H9 (cell line): Measurements from ENCODE around the gene RFESD. TPM values are rescaled to one million over a fixed set of nuclear protein-coding genes. Genes with fewer than 3 reads are reported as not detected.

ENCODE experiments used
- DNase-seq: peaks from one replicate; pipeline ENCODE4 v3.0.0-alpha.2; 2017
- H2AFZ ChIP-seq: one replicate; pipeline ENCODE4 v1.6.1; 2013; ENCODE audit warnings: mild to moderate bottlenecking, low read length, control low read depth, moderate library complexity
- H2AK5ac ChIP-seq: 2 replicates; pipeline ENCODE4 v1.6.1; 2013; ENCODE audit warnings: low read length, control low read depth, mixed read lengths; ENCODE audit not compliant: insufficient read length
- H2BK120ac ChIP-seq: one replicate; pipeline ENCODE4 v1.6.1; 2013; ENCODE audit warnings: low read depth, mild to moderate bottlenecking, low read length, control low read depth, inconsistent platforms; ENCODE audit not compliant: poor library complexity, severe bottlenecking
- H2BK12ac ChIP-seq: 2 replicates; pipeline ENCODE4 v1.6.1; 2013; ENCODE audit warnings: low read length, control low read depth, mixed read lengths, low read depth; ENCODE audit not compliant: insufficient read length
- H2BK15ac ChIP-seq: 2 replicates; pipeline ENCODE4 v1.6.1; 2013; ENCODE audit warnings: low read depth, low read length, control low read depth
- H2BK20ac ChIP-seq: one replicate; pipeline ENCODE4 v1.6.1; 2013; ENCODE audit warnings: low read depth, mild to moderate bottlenecking, low read length, control low read depth, inconsistent platforms; ENCODE audit not compliant: poor library complexity, severe bottlenecking
- H2BK5ac ChIP-seq: 2 replicates; pipeline ENCODE4 v1.6.1; 2013; ENCODE audit warnings: low read length, control low read depth, mixed read lengths; ENCODE audit not compliant: insufficient read length
- H3K14ac ChIP-seq: 2 replicates; pipeline ENCODE4 v1.6.1; 2013; ENCODE audit warnings: low read length, control low read depth; ENCODE audit not compliant: insufficient read depth
- H3K18ac ChIP-seq: 2 replicates; pipeline ENCODE4 v1.6.1; 2013; ENCODE audit warnings: low read depth, mild to moderate bottlenecking, mixed read lengths, low read length, control low read depth; ENCODE audit not compliant: insufficient read length
- H3K23ac ChIP-seq: 2 replicates; pipeline ENCODE4 v1.6.1; 2013; ENCODE audit warnings: low read length, control low read depth, mixed read lengths, low read depth; ENCODE audit not compliant: insufficient read length
- H3K23me2 ChIP-seq: 2 replicates; pipeline ENCODE4 v1.6.1; 2013; ENCODE audit warnings: low read depth, mild to moderate bottlenecking, mixed read lengths, low read length, control low read depth; ENCODE audit not compliant: insufficient read length, poor library complexity, severe bottlenecking
- H3K27ac ChIP-seq: 2 replicates; pipeline ENCODE4 v1.5.1; 2013; ENCODE audit warnings: low read length, control low read depth, mixed read lengths, low read depth; ENCODE audit not compliant: insufficient read length
- H3K27me3 ChIP-seq: 2 replicates; pipeline ENCODE4 v1.6.1; 2013; ENCODE audit warnings: low read length, control low read depth, inconsistent platforms; ENCODE audit not compliant: insufficient read depth
- H3K4ac ChIP-seq: 2 replicates; pipeline ENCODE4 v1.6.1; 2013; ENCODE audit warnings: low read depth, mild to moderate bottlenecking, control low read depth, inconsistent platforms, low read length, moderate library complexity
- H3K4me1 ChIP-seq: 2 replicates; pipeline ENCODE4 v1.6.1; 2013; ENCODE audit warnings: low read length, control low read depth, inconsistent platforms; ENCODE audit not compliant: insufficient read depth
- H3K4me2 ChIP-seq: 2 replicates; pipeline ENCODE4 v1.6.1; 2013; ENCODE audit warnings: low read length, control low read depth, mixed read lengths; ENCODE audit not compliant: insufficient read length, insufficient read depth
- H3K56ac ChIP-seq: 2 replicates; pipeline ENCODE4 v1.6.1; 2013; ENCODE audit warnings: low read depth, mild to moderate bottlenecking, mixed read lengths, low read length, control low read depth; ENCODE audit not compliant: insufficient read length
- H3K79me1 ChIP-seq: 2 replicates; pipeline ENCODE4 v1.6.1; 2013; ENCODE audit warnings: low read depth, mild to moderate bottlenecking, moderate library complexity, low read length, control low read depth, inconsistent platforms; ENCODE audit not compliant: insufficient read depth, poor library complexity, severe bottlenecking
- H3K79me2 ChIP-seq: 2 replicates; pipeline ENCODE4 v1.6.1; 2013; ENCODE audit warnings: low read length, control low read depth, inconsistent platforms; ENCODE audit not compliant: insufficient read depth
- H3K9ac ChIP-seq: 2 replicates; pipeline ENCODE4 v1.6.1; 2013; ENCODE audit warnings: low read length, control low read depth, mixed read lengths; ENCODE audit not compliant: insufficient read length; ENCODE audit errors: extremely low read depth
- H3K9me3 ChIP-seq: one replicate; pipeline ENCODE4 v1.6.1; 2013; ENCODE audit warnings: low read depth, low read length, inconsistent platforms; ENCODE audit not compliant: control insufficient read depth
- H3T11ph ChIP-seq: one replicate; pipeline ENCODE4 v1.6.1; 2013; ENCODE audit warnings: mild to moderate bottlenecking, low read length, control low read depth, inconsistent platforms
- H4K20me1 ChIP-seq: one replicate; pipeline ENCODE4 v1.6.1; 2013; ENCODE audit not compliant: control insufficient read depth, insufficient read length, insufficient read depth
- H4K5ac ChIP-seq: 2 replicates; pipeline ENCODE4 v1.6.1; 2013; ENCODE audit warnings: low read depth, mild to moderate bottlenecking, mixed read lengths, low read length, control low read depth; ENCODE audit not compliant: insufficient read length
- H4K8ac ChIP-seq: replicated peaks from 2 replicates; pipeline ENCODE4 v1.6.1; 2013; ENCODE audit warnings: low read length, control low read depth, mixed read lengths, low read depth; ENCODE audit not compliant: insufficient read length
- H4K91ac ChIP-seq: 2 replicates; pipeline ENCODE4 v1.6.1; 2013; ENCODE audit warnings: low read depth, mild to moderate bottlenecking, moderate library complexity, mixed read lengths, low read length, control low read depth; ENCODE audit not compliant: insufficient read length
- H3K27ac Mint-ChIP-seq, 3 experiments: 2 replicates in 2 of 3; 3 replicates in 1 of 3; pipeline ENCODE4 v1.8.0; 2020 to 2021; ENCODE audit warnings: mixed read lengths in 3 of 3, mild to moderate bottlenecking in 1 of 3, moderate library complexity in 1 of 3
- H3K27me3 Mint-ChIP-seq: 2 replicates; pipeline ENCODE4 v1.8.0; 2021; ENCODE audit warnings: low read depth, mild to moderate bottlenecking, moderate library complexity, mixed read lengths
- H3K36me3 Mint-ChIP-seq, 3 experiments: 2 replicates in 2 of 3; 3 replicates in 1 of 3; pipeline ENCODE4 v1.8.0; 2020 to 2021; ENCODE audit warnings: low read depth in 3 of 3, mixed read lengths in 3 of 3; ENCODE audit not compliant: insufficient read depth in 1 of 3
- H3K4me1 Mint-ChIP-seq, 2 experiments: 2 replicates each; pipeline ENCODE4 v1.8.0; 2020; ENCODE audit warnings: mixed read lengths in 2 of 2
- H3K4me3 Mint-ChIP-seq, 2 experiments: 2 replicates in 1 of 2; 3 replicates in 1 of 2; pipeline ENCODE4 v1.8.0; 2020 to 2021; ENCODE audit warnings: mild to moderate bottlenecking in 2 of 2, mixed read lengths in 2 of 2, moderate library complexity in 1 of 2
- H3K9me3 Mint-ChIP-seq, 2 experiments: 2 replicates in 1 of 2; 3 replicates in 1 of 2; pipeline ENCODE4 v1.8.0; 2020; ENCODE audit warnings: mild to moderate bottlenecking in 2 of 2, mixed read lengths in 2 of 2, moderate library complexity in 1 of 2
- CTCF ChIP-seq: fragments of 200-600 bp; sonication (generic); conservative IDR thresholded peaks from 3 replicates; pipeline ENCODE4 v1.8.0; 2021; ENCODE audit warnings: antibody characterized with exemption, mild to moderate bottlenecking
- WGBS: extraction: QIAGEN DNeasy Blood & Tissue Kit; methylation state at CpG from one replicate; pipeline ENCODE4 v1.1.7; 2013; ENCODE audit warnings: missing lambda C conversion rate, low lambda C conversion rate, mixed read lengths; ENCODE audit not compliant: insufficient read length; ENCODE audit errors: extremely low coverage; 5-methylcytosine and 5-hydroxymethylcytosine counted together
- total RNA-seq: library from RNA; stranded (reverse); gene quantifications from 2 replicates; pipeline ENCODE4 v1.2.1, GENCODE V29; 2021

Gene RFESD
- total RNA-seq, 1 experiment from 2014 or later, result 1.7 TPM

- H3K27ac ChIP-seq, result no peak overlapping the region
Observed at GRCh38 chr5:95669985-95670384, 23.4 kb downstream of the RFESD start.

More at GRCh38 chr5:95669985-95670384, 23.4 kb downstream of the RFESD start:
- H4K5ac ChIP-seq, result no peak overlapping the region
- no CpG with 5 or more reads among the region's 5 CpGs for WGBS
- H3K79me2 ChIP-seq, result no peaks in the 10 kb centered on the region
- H3K4me3 Mint-ChIP-seq, result no peak overlapping the region
- peaks cover 3% of the 10 kb centered on the region in 2 experiments; a peak in 1 of 4 replicates for H3K4me1 Mint-ChIP-seq
- H3K23ac ChIP-seq, result no peak overlapping the region
- no peak overlapping the region for H2BK15ac ChIP-seq
- no peak overlapping the region for H2BK120ac ChIP-seq
- no peak overlapping the region for H3K9ac ChIP-seq
- no peaks in the 10 kb centered on the region for H3K23me2 ChIP-seq
- H4K8ac ChIP-seq, result no peak overlapping the region
- no peak for TF ChIP-seq CTCF
- H3K18ac ChIP-seq, result no peak overlapping the region
- H3K27ac Mint-ChIP-seq, result no peak overlapping the region
- no peak for DNase-seq
- H3K14ac ChIP-seq, result no peak overlapping the region
- H3K79me1 ChIP-seq, result no peaks in the 10 kb centered on the region
- H3K4ac ChIP-seq, result no peak overlapping the region
- no peak overlapping the region for H3K56ac ChIP-seq
- H3K9me3 Mint-ChIP-seq, result no peaks in the 10 kb centered on the region
- no peak overlapping the region for H4K91ac ChIP-seq
- no peak overlapping the region for H3T11ph ChIP-seq
- H2AK5ac ChIP-seq, result no peak overlapping the region
- no peaks in the 10 kb centered on the region for H3K4me1 ChIP-seq
- H3K27me3 ChIP-seq, result no peaks in the 10 kb centered on the region
- H3K36me3 Mint-ChIP-seq, result no peaks in the 10 kb centered on the region
- H3K9me3 ChIP-seq, result no peaks in the 10 kb centered on the region
- peaks cover 4% of the 10 kb centered on the region; the same call in 1 of the 2 replicates for H3K27me3 Mint-ChIP-seq
- no peak overlapping the region for H2AFZ ChIP-seq
- no peak overlapping the region for H2BK5ac ChIP-seq
- H2BK20ac ChIP-seq, result no peak overlapping the region
- H4K20me1 ChIP-seq, result no peaks in the 10 kb centered on the region
- H2BK12ac ChIP-seq, result no peak overlapping the region
- no peak overlapping the region for H3K4me2 ChIP-seq
